Measurements from ENCODE around the gene PACSIN2. TPM values are rescaled to one million over a fixed set of nuclear protein-coding genes. Genes with fewer than 3 reads are reported as not detected.

Gene PACSIN2
- total RNA-seq, 2 experiments from 2014 or later: 27.5 to 30.8 TPM

DNA sequence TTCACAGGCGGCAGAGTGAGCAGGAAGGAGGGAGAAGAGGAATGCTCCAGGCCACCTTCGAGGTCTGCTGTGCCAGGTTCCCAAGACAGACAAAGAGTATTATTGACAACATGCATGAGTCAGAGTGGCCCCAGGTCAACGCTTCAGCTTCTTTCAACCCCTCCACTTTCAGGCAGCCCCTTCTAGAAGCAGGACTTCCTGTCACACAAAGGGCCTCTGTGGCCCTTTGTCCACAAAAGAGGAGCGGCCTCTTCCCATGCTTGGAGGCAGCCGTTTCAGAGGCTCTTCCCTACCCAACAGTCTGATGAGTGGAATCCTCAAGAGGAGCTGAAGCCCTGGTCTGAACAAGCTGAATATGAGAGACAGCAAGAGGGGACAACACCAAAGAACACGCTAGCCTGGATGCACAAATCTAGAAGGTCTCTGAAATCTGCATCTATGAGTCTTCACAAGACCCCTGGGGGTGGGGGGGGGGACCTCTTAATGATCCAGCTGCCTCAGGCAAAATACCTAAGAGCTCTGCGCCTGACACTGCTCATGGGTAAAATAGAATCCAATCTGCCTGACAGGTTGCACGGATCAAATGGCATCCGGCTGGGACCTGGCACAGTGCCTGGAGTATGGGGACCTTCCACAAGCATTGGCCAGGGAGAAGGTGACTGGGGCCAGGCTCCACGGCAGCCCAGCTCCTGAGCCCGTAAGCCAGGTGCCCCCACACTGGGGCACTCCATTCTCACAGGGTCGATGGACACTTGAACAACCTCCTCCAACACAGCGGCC lies 67.5 kb downstream of the PACSIN2 start:
- no peak overlapping the region for H3K4me3 Mint-ChIP-seq
- no peaks in the 10 kb centered on the region for H3K27me3 Mint-ChIP-seq (ENCODE audit: low read depth)
- CTCF ChIA-PET: interaction anchor here (1.0 to 1.7 kb wide), 2 partner anchors 13 to 19 kb away, joined by 3 to 4 read pairs; no protein-coding TSS in a partner anchor

DNA sequence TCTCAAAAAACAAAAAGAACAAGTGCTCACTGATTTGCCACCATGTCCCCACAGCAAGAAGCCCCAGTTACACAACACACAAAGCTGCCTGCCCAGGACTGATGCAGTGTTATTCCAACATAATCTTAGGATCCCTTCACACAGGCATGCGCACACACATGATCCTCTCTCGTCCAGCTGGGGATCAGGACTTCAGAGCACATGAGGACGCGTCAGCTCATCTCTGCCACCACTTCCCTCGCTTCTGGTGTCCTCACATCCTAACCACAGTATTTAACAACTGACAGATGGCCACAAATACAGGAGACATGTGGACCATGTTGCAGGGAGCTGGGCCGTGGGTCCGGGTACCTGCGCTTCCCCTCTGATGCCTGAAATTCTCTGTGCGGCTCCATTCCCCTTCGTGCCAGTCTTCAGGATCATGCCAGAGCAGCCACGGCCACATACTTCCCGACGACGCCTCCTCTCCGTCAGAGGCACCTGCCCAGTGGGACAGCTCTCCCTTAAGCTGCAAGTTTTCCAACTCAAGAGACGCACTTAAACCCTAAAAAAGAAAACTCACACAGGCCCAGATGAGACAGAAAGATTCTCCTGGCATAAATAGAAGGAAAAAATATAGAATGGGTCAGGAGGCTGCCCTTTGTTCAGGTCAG lies 68.3 kb downstream of the PACSIN2 start:
- peaks cover 36% of the 10 kb centered on the region for H3K4me1 Mint-ChIP-seq (ENCODE audit: low read depth)
- ChIA-PET CTCF (interaction anchor here (0.6 to 2.3 kb wide), 5 partner anchors 12 to 87 kb away, joined by 3 to 11 read pairs (median 5); no protein-coding TSS in a partner anchor), POLR2A (interaction anchor here (0.6 to 1.2 kb wide), 3 partner anchors 14 to 258 kb away, joined by 3 to 5 read pairs (median 5); partner anchors contain the start of gene PACSIN2)
- no peaks in the 10 kb centered on the region for H3K9me3 Mint-ChIP-seq (ENCODE audit: insufficient read depth)
- H3K4me3 Mint-ChIP-seq: no peak overlapping the region
- no peak overlapping the region for H3K27ac Mint-ChIP-seq
- ATAC-seq: no peak
- no peaks in the 10 kb centered on the region for H3K36me3 Mint-ChIP-seq (ENCODE audit: low read depth)
- no peaks in the 10 kb centered on the region for H3K27me3 Mint-ChIP-seq (ENCODE audit: low read depth)
- no peak for DNase-seq

More for the DNA sequence above, 67.5 kb downstream of the PACSIN2 start:
- no peaks in the 10 kb centered on the region for H3K9me3 Mint-ChIP-seq (ENCODE audit: insufficient read depth)
- POLR2A ChIA-PET: interaction anchor here (0.6 to 1.2 kb wide), 4 partner anchors 13 to 258 kb away, joined by 3 to 5 read pairs (median 4); partner anchors contain the start of gene PACSIN2
- DNase-seq (no peak), ATAC-seq (no peak)
- H3K27ac Mint-ChIP-seq: no peak overlapping the region
- H3K36me3 Mint-ChIP-seq (ENCODE audit: low read depth): no peaks in the 10 kb centered on the region
- peaks cover 36% of the 10 kb centered on the region for H3K4me1 Mint-ChIP-seq (ENCODE audit: low read depth)

DNA sequence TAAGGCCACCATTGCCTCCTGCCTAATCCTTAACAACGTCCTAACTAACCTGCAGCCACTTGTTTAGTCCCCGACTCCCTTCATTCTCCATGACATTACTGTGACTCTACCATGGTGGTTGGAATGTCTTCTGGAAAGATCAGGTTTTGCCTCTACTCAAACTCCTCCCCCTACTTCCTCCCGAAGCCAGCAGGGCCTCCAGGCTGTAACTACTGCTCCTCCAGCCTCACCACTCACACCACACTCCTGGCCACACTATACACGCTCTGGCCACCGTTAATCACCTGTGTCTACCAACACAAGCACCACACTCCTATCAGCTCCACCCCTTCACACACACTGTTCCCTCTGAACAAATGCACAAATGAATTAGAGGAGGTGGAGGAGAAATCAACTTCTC lies 69.2 kb downstream of the PACSIN2 start:
- POLR2A ChIA-PET: interaction anchor here (1.2 kb wide), 1 partner anchor 19 kb away, joined by 7 read pairs; no protein-coding TSS in a partner anchor
- DNase-seq (no peak), ATAC-seq (peak; percentile 58)
- no peaks in the 10 kb centered on the region for H3K9me3 Mint-ChIP-seq (ENCODE audit: insufficient read depth)
- peaks cover 36% of the 10 kb centered on the region for H3K4me1 Mint-ChIP-seq (ENCODE audit: low read depth)
- no peaks in the 10 kb centered on the region for H3K27me3 Mint-ChIP-seq (ENCODE audit: low read depth)
- H3K4me3 Mint-ChIP-seq: no peak overlapping the region
- H3K27ac Mint-ChIP-seq: no peak overlapping the region
- CTCF ChIA-PET: interaction anchor here (0.5 to 2.3 kb wide), 4 partner anchors 13 to 94 kb away, joined by 4 to 11 read pairs (median 6); no protein-coding TSS in a partner anchor
- H3K36me3 Mint-ChIP-seq (ENCODE audit: low read depth): no peaks in the 10 kb centered on the region

DNA sequence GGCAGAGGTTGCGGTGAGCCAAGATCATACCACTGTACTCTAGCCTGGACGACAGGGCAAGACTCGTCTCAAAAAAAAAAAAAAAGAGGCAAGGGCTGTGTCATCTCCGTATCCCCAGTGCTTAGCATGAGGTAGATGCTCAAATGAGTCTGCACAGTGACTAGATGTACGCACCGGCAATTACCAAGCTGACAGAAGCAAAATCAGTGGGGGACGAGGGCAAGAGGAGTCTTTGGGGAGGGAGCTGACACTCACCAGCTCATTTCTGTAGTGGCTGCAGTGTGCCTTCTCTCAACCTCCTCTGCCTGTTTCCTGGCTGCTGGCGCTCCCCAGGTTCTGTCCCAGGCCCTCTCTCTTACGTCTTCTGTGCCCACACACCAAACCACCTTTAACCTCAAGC lies 69.9 kb downstream of the PACSIN2 start:
- DNase-seq (no peak), ATAC-seq (no peak)
- ChIA-PET POLR2A (interaction anchor here (1.2 kb wide), 1 partner anchor 20 kb away, joined by 7 read pairs; no protein-coding TSS in a partner anchor), CTCF (interaction anchor here (0.5 to 2.3 kb wide), 4 partner anchors 14 to 94 kb away, joined by 3 to 11 read pairs (median 6); no protein-coding TSS in a partner anchor)
- H3K36me3 Mint-ChIP-seq (ENCODE audit: low read depth): no peaks in the 10 kb centered on the region
- no peak overlapping the region for H3K4me3 Mint-ChIP-seq
- H3K27me3 Mint-ChIP-seq (ENCODE audit: low read depth): no peaks in the 10 kb centered on the region
- H3K4me1 Mint-ChIP-seq (ENCODE audit: low read depth): peaks cover 36% of the 10 kb centered on the region
- H3K9me3 Mint-ChIP-seq (ENCODE audit: insufficient read depth): no peaks in the 10 kb centered on the region
- no peak overlapping the region for H3K27ac Mint-ChIP-seq

DNA sequence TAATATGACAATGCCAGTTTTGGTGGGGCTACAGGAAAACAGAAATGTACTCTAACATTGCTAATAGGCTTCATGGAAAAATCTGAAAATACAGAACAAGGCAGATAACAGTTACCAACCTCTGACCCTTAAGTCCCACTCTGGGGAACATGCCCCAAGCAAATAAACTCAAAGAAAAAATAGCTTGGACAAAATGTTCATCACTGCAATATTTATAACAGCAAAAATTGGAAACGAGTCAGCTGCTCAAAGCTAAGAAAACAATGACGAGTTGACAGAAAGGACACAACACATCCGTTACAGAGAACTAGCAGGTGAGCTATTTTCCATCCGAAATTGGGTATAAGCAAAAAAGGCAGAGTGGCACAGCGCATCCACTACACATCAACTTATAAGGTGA lies 70.5 kb downstream of the PACSIN2 start:
- H3K4me3 Mint-ChIP-seq: no peak overlapping the region
- H3K27ac Mint-ChIP-seq: no peak overlapping the region
- no peaks in the 10 kb centered on the region for H3K9me3 Mint-ChIP-seq (ENCODE audit: insufficient read depth)
- H3K36me3 Mint-ChIP-seq (ENCODE audit: low read depth): no peaks in the 10 kb centered on the region
- no peak for DNase-seq
- ChIA-PET POLR2A (interaction anchor here (1.2 kb wide), 1 partner anchor 21 kb away, joined by 7 read pairs; no protein-coding TSS in a partner anchor), CTCF (interaction anchor here (0.5 to 2.3 kb wide), 4 partner anchors 15 to 90 kb away, joined by 3 to 11 read pairs (median 6); no protein-coding TSS in a partner anchor)
- H3K27me3 Mint-ChIP-seq (ENCODE audit: low read depth): no peaks in the 10 kb centered on the region
- ATAC-seq: no peak
- H3K4me1 Mint-ChIP-seq (ENCODE audit: low read depth): peaks cover 43% of the 10 kb centered on the region

DNA sequence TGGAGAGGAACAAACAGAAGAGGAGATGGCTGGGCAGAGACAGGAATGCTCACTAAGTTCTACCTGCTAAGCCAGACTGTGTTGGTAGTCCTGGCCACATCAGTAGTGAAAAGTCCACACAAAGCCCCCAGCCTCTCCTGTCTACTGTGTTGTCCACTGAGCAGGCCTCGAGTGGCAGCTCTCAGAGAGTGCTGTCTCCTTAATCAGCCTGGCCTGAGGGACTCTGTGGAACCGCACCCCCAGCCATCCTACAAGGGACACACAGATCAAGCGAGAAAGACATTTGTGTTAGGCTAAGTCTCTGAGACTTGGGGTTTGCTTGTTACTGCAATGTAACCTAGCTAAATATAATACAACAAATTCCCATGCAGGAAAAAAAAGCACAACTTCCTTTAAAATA lies 71.0 kb downstream of the PACSIN2 start:
- Mint-ChIP-seq H3K4me3 (no peak overlapping the region), H3K36me3 (ENCODE audit: low read depth) (no peaks in the 10 kb centered on the region), H3K9me3 (ENCODE audit: insufficient read depth) (no peaks in the 10 kb centered on the region), H3K4me1 (ENCODE audit: low read depth) (peaks cover 44% of the 10 kb centered on the region), H3K27ac (no peak overlapping the region), H3K27me3 (ENCODE audit: low read depth) (no peaks in the 10 kb centered on the region)
- no peak for ATAC-seq
- POLR2A ChIA-PET: no interaction called here
- CTCF ChIA-PET: interaction anchor here (1.4 kb wide), 1 partner anchor 18 kb away, joined by 3 read pairs; no protein-coding TSS in a partner anchor
- no peak for DNase-seq

DNA sequence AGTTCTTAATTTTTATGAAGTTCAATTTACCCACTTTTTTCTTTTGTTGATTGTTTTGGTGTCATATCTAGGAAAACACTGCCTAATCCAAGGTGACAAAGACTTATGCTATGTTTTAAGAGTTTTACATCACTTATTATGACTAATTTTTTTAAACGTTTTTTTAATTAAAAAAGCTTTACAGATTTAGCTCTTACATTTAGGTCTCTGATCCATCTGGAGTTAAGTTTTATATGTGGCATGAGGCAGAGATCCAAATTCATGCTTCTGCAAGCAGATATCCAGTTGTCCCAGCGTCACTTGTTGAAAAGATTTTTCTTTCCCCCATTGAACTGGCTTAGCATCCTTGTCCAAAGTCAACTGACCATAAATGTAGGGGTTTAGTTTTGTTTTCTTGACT lies 72.6 kb downstream of the PACSIN2 start:
- H3K4me1 Mint-ChIP-seq (ENCODE audit: low read depth): peaks cover 41% of the 10 kb centered on the region
- ChIA-PET POLR2A (no interaction called here), CTCF (no interaction called here)
- no peaks in the 10 kb centered on the region for H3K9me3 Mint-ChIP-seq (ENCODE audit: insufficient read depth)
- no peaks in the 10 kb centered on the region for H3K27me3 Mint-ChIP-seq (ENCODE audit: low read depth)
- no peak overlapping the region for H3K27ac Mint-ChIP-seq
- H3K4me3 Mint-ChIP-seq: no peak overlapping the region
- H3K36me3 Mint-ChIP-seq (ENCODE audit: low read depth): no peaks in the 10 kb centered on the region
- no peak for ATAC-seq
- no peak for DNase-seq

DNA sequence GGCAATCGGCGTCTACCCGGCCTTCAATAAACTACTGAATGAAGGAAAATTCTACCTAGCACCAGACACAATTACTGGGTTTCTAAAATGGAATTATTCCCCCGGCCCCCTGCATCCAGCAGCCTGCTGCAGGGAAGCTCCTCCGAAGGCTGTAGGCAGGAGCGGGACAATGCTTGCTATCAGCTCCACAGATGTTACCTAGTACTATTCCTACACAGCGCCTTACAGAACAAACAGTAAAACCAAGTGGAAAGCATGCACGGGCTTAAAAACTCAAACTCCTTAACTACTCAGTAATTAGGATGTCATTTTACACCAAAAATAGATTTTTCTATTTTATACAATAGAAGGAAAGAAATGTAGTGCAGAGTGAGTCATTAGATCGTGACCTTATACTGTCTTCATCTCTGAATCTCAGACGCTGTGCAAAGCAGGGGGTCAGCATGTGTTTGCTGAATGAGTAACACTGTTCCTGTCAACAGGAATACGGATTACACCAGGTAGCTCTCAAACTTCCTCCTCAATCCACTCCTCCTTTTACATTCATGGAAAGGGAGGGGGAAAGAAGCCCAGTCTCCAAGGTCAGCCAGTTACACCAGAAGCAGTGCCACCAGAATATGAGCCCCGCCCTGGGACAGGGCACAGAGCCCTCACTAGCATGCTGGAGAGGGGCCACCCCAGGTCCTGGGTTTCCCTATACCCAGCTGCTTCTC lies 74.9 kb downstream of the PACSIN2 start:
- H3K27ac Mint-ChIP-seq: no peak overlapping the region
- POLR2A ChIA-PET: no interaction called here

DNA sequence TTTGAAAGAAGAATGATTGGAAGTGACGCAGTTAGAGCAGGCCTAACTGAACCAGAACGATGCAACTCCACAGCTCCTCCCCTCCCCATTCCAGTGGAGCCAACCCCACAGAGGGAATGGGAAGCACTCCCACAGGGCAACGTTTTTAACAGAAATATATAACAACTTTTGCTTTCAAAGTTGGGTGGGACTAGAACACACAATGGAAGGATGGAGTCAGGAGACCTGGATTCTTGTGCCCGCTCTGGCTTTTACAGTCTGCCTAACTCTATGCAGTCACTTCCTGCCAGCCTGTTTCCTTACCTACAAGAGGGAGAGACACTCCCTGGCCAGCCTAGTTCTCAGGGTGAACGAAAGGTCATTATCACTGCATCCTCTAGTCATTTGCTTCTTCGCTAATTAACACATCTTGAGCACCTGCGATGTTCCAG lies 75.5 kb downstream of the PACSIN2 start:
- Mint-ChIP-seq H3K4me3 (no peak overlapping the region), H3K4me1 (ENCODE audit: low read depth) (peaks cover 30% of the 10 kb centered on the region), H3K9me3 (ENCODE audit: insufficient read depth) (no peaks in the 10 kb centered on the region), H3K27ac (no peak overlapping the region), H3K27me3 (ENCODE audit: low read depth) (no peaks in the 10 kb centered on the region), H3K36me3 (ENCODE audit: low read depth) (peaks cover 1% of the 10 kb centered on the region)
- no peak for DNase-seq
- no peak for ATAC-seq
- POLR2A ChIA-PET: no interaction called here
- CTCF ChIA-PET: no interaction called here

More for the DNA sequence above, 74.9 kb downstream of the PACSIN2 start:
- Mint-ChIP-seq H3K4me3 (no peak overlapping the region), H3K4me1 (ENCODE audit: low read depth) (peaks cover 29% of the 10 kb centered on the region), H3K9me3 (ENCODE audit: insufficient read depth) (no peaks in the 10 kb centered on the region), H3K36me3 (ENCODE audit: low read depth) (no peaks in the 10 kb centered on the region), H3K27me3 (ENCODE audit: low read depth) (no peaks in the 10 kb centered on the region)
- DNase-seq (no peak), ATAC-seq (no peak)
- CTCF ChIA-PET: no interaction called here

DNA sequence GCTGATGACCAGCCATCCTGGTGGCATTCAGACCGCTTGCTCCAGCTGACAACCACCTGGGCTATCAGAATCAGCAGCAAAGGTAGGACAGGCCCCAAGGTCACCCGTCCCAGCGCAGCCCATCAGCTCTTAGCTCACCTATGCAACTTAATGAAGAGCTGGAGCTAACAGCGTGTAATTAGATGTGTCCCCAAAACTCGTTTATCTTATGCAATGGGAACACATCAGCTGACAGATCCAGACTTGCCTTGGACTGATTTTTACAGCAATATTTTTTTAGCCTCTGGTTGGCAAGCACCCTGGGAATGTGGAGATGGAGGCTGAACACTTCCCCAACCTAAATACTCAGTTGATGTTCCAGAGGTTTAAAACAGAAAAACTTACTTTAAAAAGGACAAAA lies 76.0 kb downstream of the PACSIN2 start:
- no peaks in the 10 kb centered on the region for H3K9me3 Mint-ChIP-seq (ENCODE audit: insufficient read depth)
- no peaks in the 10 kb centered on the region for H3K27me3 Mint-ChIP-seq (ENCODE audit: low read depth)
- H3K4me1 Mint-ChIP-seq (ENCODE audit: low read depth): peaks cover 35% of the 10 kb centered on the region
- H3K27ac Mint-ChIP-seq: no peak overlapping the region
- ATAC-seq: no peak
- POLR2A ChIA-PET: no interaction called here
- CTCF ChIA-PET: interaction anchor here (1.1 kb wide), 1 partner anchor 122 kb away, joined by 3 read pairs; no protein-coding TSS in a partner anchor
- no peak for DNase-seq
- H3K4me3 Mint-ChIP-seq: no peak overlapping the region
- H3K36me3 Mint-ChIP-seq (ENCODE audit: low read depth): peaks cover 2% of the 10 kb centered on the region

DNA sequence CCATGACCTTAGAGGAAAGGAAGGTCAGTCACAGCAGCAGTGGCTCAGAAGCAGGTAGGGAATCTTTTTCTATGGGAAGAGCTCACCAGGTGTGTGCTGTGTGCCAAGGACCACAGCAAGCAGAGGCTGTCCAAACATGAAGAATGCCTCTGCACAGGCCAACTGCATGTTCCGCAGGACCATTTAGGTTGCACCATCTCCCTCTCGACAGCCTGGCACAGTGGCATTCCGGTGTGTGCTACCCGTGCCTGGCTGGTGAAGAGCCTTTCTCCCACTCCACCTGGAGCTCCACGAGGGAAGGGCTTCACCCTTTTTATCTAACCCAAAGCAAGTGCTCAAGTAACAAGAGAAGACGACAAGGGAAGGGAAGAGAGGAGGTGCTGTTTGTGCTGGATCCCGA lies 76.5 kb downstream of the PACSIN2 start:
- ATAC-seq (no peak), DNase-seq (no peak)
- H3K4me1 Mint-ChIP-seq (ENCODE audit: low read depth): peaks cover 41% of the 10 kb centered on the region
- no peaks in the 10 kb centered on the region for H3K27me3 Mint-ChIP-seq (ENCODE audit: low read depth)
- peaks cover 2% of the 10 kb centered on the region for H3K36me3 Mint-ChIP-seq (ENCODE audit: low read depth)
- H3K9me3 Mint-ChIP-seq (ENCODE audit: insufficient read depth): no peaks in the 10 kb centered on the region
- POLR2A ChIA-PET: interaction anchor here (1.6 kb wide), 1 partner anchor 77 kb away, joined by 3 read pairs; the partner anchor contains the start of gene PACSIN2
- CTCF ChIA-PET: interaction anchor here (1.1 kb wide), 1 partner anchor 121 kb away, joined by 3 read pairs; no protein-coding TSS in a partner anchor
- peak overlapping the region; percentile 57 for H3K27ac Mint-ChIP-seq
- H3K4me3 Mint-ChIP-seq: no peak overlapping the region

Measured in activated CD8-positive, alpha-beta T cell treated with anti-CD3 and anti-CD28 coated beads, Interleukin-2, amount 10 ng/mL, durations not matched to agents 7 days and 5 days (primary cell).